ENCODE measurements around the gene AKAIN1. TPM values are rescaled to one million over a fixed set of nuclear protein-coding genes. Genes with fewer than 3 reads are reported as not detected.

AKAIN1 gene
- total and polyA plus RNA-seq, 3 donors from 2014 or later, result not detected

DNA sequence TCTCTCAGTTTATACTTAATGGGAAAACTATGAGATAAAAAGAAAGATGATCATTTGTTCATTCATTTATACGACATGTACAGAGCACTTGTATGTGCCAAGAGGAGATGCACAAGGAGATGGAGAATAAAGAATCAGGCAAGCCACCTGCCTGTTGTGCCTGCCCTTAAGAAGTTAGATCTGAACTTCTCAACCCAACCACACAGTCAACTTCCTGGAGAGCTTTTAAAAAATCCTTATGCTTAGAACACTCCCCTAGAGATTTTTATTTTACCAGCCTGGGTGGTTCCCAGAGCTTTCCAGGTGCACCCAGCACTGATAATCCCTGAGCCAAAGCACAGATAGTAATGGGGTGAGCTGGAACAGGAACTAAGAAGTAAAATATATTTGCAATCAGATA is 18.5 kb downstream of the AKAIN1 start:
- intact Hi-C loops (cut with DNase I; ENCODE audit: low total_unique reads), result no loop called here
- Histone ChIP-seq H3K27ac (no peak overlapping the region), H3K9me3 (no peaks in the 10 kb centered on the region), H3K4me3 (no peak overlapping the region), H3K27me3 (no peaks in the 10 kb centered on the region), H3K4me1 (no peaks in the 10 kb centered on the region), H3K36me3 (ENCODE audit: low read depth, missing control alignments) (no peaks in the 10 kb centered on the region)
- TF ChIP-seq, protein P1, sequence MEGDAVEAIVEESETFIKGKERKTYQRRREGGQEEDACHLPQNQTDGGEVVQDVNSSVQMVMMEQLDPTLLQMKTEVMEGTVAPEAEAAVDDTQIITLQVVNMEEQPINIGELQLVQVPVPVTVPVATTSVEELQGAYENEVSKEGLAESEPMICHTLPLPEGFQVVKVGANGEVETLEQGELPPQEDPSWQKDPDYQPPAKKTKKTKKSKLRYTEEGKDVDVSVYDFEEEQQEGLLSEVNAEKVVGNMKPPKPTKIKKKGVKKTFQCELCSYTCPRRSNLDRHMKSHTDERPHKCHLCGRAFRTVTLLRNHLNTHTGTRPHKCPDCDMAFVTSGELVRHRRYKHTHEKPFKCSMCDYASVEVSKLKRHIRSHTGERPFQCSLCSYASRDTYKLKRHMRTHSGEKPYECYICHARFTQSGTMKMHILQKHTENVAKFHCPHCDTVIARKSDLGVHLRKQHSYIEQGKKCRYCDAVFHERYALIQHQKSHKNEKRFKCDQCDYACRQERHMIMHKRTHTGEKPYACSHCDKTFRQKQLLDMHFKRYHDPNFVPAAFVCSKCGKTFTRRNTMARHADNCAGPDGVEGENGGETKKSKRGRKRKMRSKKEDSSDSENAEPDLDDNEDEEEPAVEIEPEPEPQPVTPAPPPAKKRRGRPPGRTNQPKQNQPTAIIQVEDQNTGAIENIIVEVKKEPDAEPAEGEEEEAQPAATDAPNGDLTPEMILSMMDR (IDR thresholded peaks at IDR 0.05), result no peak
- no peak for TF ChIP-seq POLR2A (IDR thresholded peaks at IDR 0.05)
- WGBS, 2 donors, result 91 to 92% methylated on average over 1 of the region's 1 CpG
- DNase-seq, result no peak

DNA sequence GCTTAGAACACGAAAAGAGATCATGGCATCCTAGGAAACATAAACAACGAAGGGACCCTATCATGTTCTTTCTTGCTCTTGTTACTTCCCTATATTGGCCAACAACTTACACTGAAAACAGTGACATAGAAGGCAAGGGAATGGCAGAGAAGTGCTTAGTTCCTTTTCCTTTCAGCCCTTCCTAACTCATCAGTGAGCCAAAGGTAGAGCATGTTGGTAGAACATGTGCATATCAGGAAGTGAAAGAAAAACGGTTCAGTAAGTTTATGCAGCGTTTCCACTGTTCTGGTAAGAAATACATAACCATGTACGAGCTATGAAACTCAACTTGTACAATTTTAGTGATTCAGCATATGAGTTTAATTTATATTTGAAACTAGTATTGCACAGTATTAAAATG is 21.7 kb downstream of the AKAIN1 start:
- H3K27me3 ChIP-seq, result no peaks in the 10 kb centered on the region
- no peak for DNase-seq
- TF ChIP-seq, protein P1 (IDR thresholded peaks at IDR 0.05), result no peak
- TF ChIP-seq POLR2A (IDR thresholded peaks at IDR 0.05), result no peak
- no peaks in the 10 kb centered on the region for H3K9me3 ChIP-seq
- H3K27ac ChIP-seq, result no peak overlapping the region
- WGBS, 2 donors, result 77 to 79% methylated on average over 5 of the region's 5 CpGs
- intact Hi-C loops (cut with DNase I; ENCODE audit: low total_unique reads), result no loop called here
- H3K4me1 ChIP-seq, result no peaks in the 10 kb centered on the region
- H3K4me3 ChIP-seq, result no peak overlapping the region
- no peaks in the 10 kb centered on the region for H3K36me3 ChIP-seq (ENCODE audit: low read depth, missing control alignments)

DNA sequence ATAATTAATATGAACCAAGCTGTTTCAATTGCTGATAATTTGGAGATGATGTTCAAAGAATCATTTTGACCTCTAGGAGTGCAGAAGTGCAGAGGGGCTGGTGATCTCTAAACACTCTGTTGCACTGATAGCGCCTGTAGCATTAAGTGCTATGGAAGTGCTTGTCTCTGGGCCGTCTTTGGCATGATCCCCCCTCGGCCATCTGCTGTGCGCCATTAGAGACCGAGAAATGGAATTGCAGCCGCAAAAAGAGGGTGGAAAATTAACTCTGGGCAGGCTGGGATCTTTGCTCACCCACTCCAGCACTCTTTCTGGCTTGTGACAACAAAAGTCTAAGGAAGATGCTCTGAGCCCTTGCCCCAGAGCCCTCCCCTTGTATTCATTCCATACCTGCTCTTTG is 23.4 kb downstream of the AKAIN1 start:
- Histone ChIP-seq H3K36me3 (ENCODE audit: low read depth, missing control alignments) (no peaks in the 10 kb centered on the region), H3K9me3 (no peaks in the 10 kb centered on the region), H3K27ac (no peak overlapping the region), H3K4me1 (no peaks in the 10 kb centered on the region), H3K4me3 (no peak overlapping the region), H3K27me3 (no peaks in the 10 kb centered on the region)
- TF ChIP-seq, protein P1 (IDR thresholded peaks at IDR 0.05), result no peak
- TF ChIP-seq POLR2A (IDR thresholded peaks at IDR 0.05), result no peak
- 59 to 94% methylated on average over 6 of the region's 6 CpGs for WGBS, 2 donors
- intact Hi-C loops (cut with DNase I; ENCODE audit: low total_unique reads), result no loop called here
- no peak for DNase-seq

DNA sequence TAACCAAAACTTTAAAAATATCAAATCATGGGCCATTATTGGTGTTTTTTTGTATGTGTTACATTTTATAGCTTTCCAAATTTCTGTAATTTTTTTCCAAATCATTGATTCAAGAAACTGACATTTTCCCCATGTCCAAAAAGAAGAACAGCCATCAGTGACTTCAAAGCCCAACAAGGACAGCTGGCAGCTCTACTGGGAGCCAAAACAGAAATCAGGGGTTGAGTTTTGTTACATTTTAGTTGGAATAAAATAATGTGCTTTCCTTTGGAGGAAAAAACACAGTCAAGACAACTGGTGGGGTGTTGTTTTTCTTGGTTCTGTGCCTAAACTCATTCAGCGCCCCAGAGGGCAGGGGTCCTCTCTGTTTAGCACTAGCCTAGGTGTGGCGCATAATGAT is 23.8 kb downstream of the AKAIN1 start:
- Histone ChIP-seq H3K4me3 (no peak overlapping the region), H3K36me3 (ENCODE audit: low read depth, missing control alignments) (no peaks in the 10 kb centered on the region), H3K27ac (no peak overlapping the region), H3K9me3 (no peaks in the 10 kb centered on the region), H3K27me3 (no peaks in the 10 kb centered on the region), H3K4me1 (no peaks in the 10 kb centered on the region)
- WGBS, 2 donors, result 79% methylated on average over 2 of the region's 2 CpGs
- no peak for DNase-seq
- TF ChIP-seq, protein P1 (IDR thresholded peaks at IDR 0.05), result no peak
- no peak for TF ChIP-seq POLR2A (IDR thresholded peaks at IDR 0.05)
- intact Hi-C loops (cut with DNase I; ENCODE audit: low total_unique reads), result no loop called here

DNA sequence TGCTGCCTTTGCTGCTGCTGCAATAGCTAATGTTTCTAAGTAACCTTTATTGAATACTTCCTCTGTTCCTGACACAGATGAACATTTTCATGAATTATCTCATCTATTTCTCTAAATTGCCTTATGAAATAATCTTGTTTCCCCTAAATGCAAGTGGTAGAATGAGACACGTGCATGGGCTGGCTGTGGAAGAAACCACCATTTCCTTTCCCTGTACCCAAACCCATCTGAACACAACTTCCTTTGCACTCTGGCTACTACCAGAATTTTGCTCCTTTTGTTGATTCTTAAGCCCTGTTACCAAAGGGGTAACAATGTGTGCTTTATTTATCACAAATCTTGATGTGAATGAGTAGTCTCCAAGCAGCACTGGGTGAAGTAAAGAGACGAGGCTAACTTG is 29.2 kb downstream of the AKAIN1 start:
- 58 to 73% methylated on average over 2 of the region's 2 CpGs for WGBS, 2 donors
- intact Hi-C loops (cut with DNase I; ENCODE audit: low total_unique reads), result no loop called here
- no peaks in the 10 kb centered on the region for H3K36me3 ChIP-seq (ENCODE audit: low read depth, missing control alignments)
- H3K27me3 ChIP-seq, result no peaks in the 10 kb centered on the region
- H3K27ac ChIP-seq, result no peak overlapping the region
- TF ChIP-seq POLR2A (IDR thresholded peaks at IDR 0.05), result no peak
- TF ChIP-seq, protein P1 (IDR thresholded peaks at IDR 0.05), result no peak
- no peaks in the 10 kb centered on the region for H3K4me1 ChIP-seq
- DNase-seq, result no peak
- no peaks in the 10 kb centered on the region for H3K9me3 ChIP-seq
- no peak overlapping the region for H3K4me3 ChIP-seq

Measured in testis (tissue), 3 donors.